ENCODE measurements around the gene APOC3. TPM values are rescaled to one million over a fixed set of nuclear protein-coding genes. Genes with fewer than 3 reads are reported as not detected.

APOC3 gene
- total and polyA plus RNA-seq, 8 donors: 0.32 to 2.1 (median 0.62) TPM; not detected in 3

GRCh38 chr11:116853461-116854073 lies 23.9 kb downstream of the APOC3 start:
- Histone ChIP-seq H3K36me3 (peaks cover 0 to 36% of the 10 kb centered on the region in 2 donors), H3K27me3 (no peaks in the 10 kb centered on the region), H3K4me3 (no peak overlapping the region), H3K27ac (peak overlapping the region in 1 of 2 donors; percentile 61), H3K9me3 (no peaks in the 10 kb centered on the region), H3K4me1 (peaks cover 17 to 54% of the 10 kb centered on the region in 2 donors)
- ATAC-seq (peak; percentile 77), DNase-seq (no peak)
- intact Hi-C loops (cut with DNase I): no loop called here
- no peak for TF ChIP-seq CTCF (IDR thresholded peaks at IDR 0.05)

GRCh38 chr11:116855413-116855812 lies 25.7 kb downstream of the APOC3 start:
- H3K27me3 ChIP-seq: no peaks in the 10 kb centered on the region
- no peak overlapping the region for H3K4me3 ChIP-seq
- no peak for ATAC-seq
- H3K36me3 ChIP-seq: peaks cover 0 to 45% of the 10 kb centered on the region in 2 donors
- DNase-seq: no peak
- H3K27ac ChIP-seq: no peak overlapping the region
- TF ChIP-seq CTCF (IDR thresholded peaks at IDR 0.05): no peak
- H3K9me3 ChIP-seq: no peaks in the 10 kb centered on the region
- peaks cover 17 to 52% of the 10 kb centered on the region in 2 donors for H3K4me1 ChIP-seq
- intact Hi-C loops (cut with DNase I): no loop called here

- intact Hi-C loops (cut with DNase I): no loop called here
- Histone ChIP-seq H3K36me3 (peaks cover 0 to 55% of the 10 kb centered on the region in 2 donors), H3K27me3 (no peaks in the 10 kb centered on the region), H3K9me3 (no peaks in the 10 kb centered on the region), H3K4me3 (no peak overlapping the region), H3K4me1 (peaks cover 17 to 42% of the 10 kb centered on the region in 2 donors), H3K27ac (no peak overlapping the region)
- no peak for TF ChIP-seq CTCF (IDR thresholded peaks at IDR 0.05)
- DNase-seq: no peak
- ATAC-seq: no peak
Observed at GRCh38 chr11:116856423-116856822, 26.7 kb downstream of the APOC3 start.

- ATAC-seq: no peak
Observed at GRCh38 chr11:116857316-116857715, 27.6 kb downstream of the APOC3 start.

GRCh38 chr11:116857936-116858335 lies 28.2 kb downstream of the APOC3 start:
- Histone ChIP-seq H3K27ac (no peak overlapping the region), H3K27me3 (no peaks in the 10 kb centered on the region), H3K4me1 (peaks cover 8 to 27% of the 10 kb centered on the region in 2 donors), H3K36me3 (peaks cover 0 to 70% of the 10 kb centered on the region in 2 donors), H3K4me3 (no peak overlapping the region), H3K9me3 (no peaks in the 10 kb centered on the region)
- ATAC-seq: no peak
- no peak for TF ChIP-seq CTCF (IDR thresholded peaks at IDR 0.05)
- DNase-seq: no peak
- intact Hi-C loops (cut with DNase I): no loop called here

More at GRCh38 chr11:116857316-116857715, 27.6 kb downstream of the APOC3 start:
- Histone ChIP-seq H3K36me3 (peaks cover 0 to 64% of the 10 kb centered on the region in 2 donors), H3K27me3 (no peaks in the 10 kb centered on the region), H3K27ac (no peak overlapping the region), H3K4me3 (no peak overlapping the region), H3K4me1 (peaks cover 14 to 33% of the 10 kb centered on the region in 2 donors), H3K9me3 (no peaks in the 10 kb centered on the region)
- no peak for DNase-seq
- TF ChIP-seq CTCF (IDR thresholded peaks at IDR 0.05): no peak
- intact Hi-C loops (cut with DNase I): no loop called here

Data from left lung (tissue), 10 donors.